Tongue (tissue), 2 donors: ENCODE measurements around the gene TDRD7. TPM values are rescaled to one million over a fixed set of nuclear protein-coding genes. Genes with fewer than 3 reads are reported as not detected.
"Not testable (repeated sequence)": the region's sequence is repeated elsewhere in the genome, so short reads cannot be mapped to it uniquely, and the experiment has no call there.

Experiments used
- DNase-seq: peaks from one replicate; pipeline ENCODE4 v3.0.0-alpha.2; 2015
- total RNA-seq: library from RNA; depleted of rRNA; stranded (reverse); fragments of >200 nt; gene quantifications from one replicate; pipeline ENCODE4 v1.2.3, GENCODE V29; 2014

Gene TDRD7
- total RNA-seq, 1 donor from 2014 or later = 10.4 TPM

- no peak for DNase-seq
Observed at GRCh38 chr9:97427885-97428284, 16.0 kb downstream of the TDRD7 start.

DNA sequence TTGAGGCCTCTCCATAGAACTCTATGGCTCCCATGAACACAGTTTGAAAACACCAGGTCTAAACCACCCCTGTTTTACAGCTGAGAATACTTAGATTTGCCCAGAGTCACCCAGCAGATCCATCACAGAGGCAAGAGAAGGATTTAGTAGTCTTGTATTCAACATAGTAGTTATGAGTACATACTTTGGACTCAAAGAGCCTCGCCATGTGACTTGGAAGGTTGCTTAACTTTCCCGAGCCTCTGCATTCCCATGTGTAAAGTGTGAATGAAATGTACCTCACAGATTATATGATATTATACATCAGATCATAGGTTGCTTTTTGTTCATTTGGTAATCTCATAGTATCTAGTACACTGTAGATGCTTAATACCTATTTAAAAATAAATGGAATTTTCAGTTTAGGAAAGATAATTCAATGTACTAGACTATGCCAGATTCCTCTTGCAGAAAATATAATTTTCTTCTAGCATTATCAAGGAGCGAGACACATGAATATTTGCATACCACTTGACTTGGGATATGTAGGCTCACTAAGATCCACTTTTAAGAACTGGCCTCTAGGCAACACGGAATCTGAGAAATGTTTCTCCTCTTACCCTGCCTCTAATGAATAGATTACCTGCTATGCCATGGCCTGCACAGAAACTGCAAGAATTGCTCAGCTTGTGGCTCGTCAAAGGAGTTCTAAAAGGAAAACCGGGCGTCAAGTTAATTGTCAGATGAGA lies 18.6 kb downstream of the TDRD7 start:
- DNase-seq = no peak

DNA sequence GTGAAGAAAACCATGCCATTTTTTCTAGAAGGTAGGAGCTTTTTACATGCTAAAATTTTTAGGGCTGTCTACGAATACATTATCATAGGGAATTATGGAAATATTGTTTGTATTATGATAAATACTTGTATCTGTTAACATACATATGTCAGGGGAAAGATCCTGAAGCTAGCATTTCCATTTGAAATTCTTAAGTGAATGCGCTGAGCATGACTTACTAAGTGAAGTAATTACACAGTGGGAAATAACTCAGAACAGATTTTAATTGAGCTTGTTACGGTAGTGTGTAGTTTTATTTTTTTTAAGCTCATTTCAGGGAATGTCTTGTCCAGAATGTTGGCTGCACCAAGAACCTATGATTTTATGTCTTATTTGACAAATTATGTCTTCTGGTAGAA lies 19.1 kb downstream of the TDRD7 start:
- DNase-seq = no peak

GRCh38 chr9:97431549-97432143 lies 19.8 kb downstream of the TDRD7 start:
- no peak for DNase-seq

GRCh38 chr9:97437051-97437600 lies 25.2 kb downstream of the TDRD7 start:
- DNase-seq = no peak

- DNase-seq = no peak
Observed at GRCh38 chr9:97438257-97438656, 26.4 kb downstream of the TDRD7 start.

- DNase-seq = no peak
Observed at GRCh38 chr9:97438666-97439065, 26.8 kb downstream of the TDRD7 start.

GRCh38 chr9:97440160-97440559 lies 28.3 kb downstream of the TDRD7 start:
- peak; percentile 18 for DNase-seq

- no peak for DNase-seq
Observed at GRCh38 chr9:97441729-97442128, 29.8 kb downstream of the TDRD7 start.

- DNase-seq = no peak
Observed at GRCh38 chr9:97445119-97445701, 33.3 kb downstream of the TDRD7 start.

DNA sequence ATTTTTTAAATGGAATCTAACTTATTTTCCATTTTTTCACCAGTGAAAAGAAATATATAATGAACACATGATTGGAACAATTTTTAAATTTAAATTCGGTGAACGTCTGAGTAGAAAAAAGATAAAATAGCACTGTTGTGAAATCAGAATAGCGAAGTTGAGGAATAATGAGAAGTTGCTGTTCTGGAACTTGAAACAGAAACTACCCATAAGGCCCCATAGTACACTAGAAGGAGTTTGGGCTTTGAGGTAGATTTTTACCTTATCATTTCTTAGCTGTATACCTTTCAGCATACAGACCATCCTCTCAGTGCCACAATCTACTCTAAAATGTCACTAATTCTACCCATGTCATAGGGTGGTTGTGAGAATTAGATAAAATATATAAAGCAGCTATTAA lies 35.1 kb downstream of the TDRD7 start:
- DNase-seq = no peak

DNA sequence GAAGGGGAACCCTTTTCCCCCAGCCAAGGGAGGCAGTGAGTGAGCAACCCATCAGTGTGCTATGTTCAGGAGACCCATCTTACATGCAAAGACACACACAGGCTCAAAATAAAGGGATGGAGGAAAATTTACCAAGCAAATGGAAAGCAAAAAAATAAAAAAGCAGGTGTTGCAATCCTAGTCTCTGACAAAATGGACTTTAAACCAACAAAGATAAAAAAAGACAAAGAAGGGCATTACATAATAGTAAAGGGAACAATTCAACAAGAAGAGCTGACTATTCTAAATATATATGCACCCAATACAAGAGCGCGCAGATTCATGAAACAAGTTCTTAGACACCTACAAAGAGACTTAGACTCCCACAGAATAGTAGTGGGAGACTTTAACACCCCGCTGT lies 41.7 kb downstream of the TDRD7 start:
- DNase-seq = not testable (repeated sequence)

DNA sequence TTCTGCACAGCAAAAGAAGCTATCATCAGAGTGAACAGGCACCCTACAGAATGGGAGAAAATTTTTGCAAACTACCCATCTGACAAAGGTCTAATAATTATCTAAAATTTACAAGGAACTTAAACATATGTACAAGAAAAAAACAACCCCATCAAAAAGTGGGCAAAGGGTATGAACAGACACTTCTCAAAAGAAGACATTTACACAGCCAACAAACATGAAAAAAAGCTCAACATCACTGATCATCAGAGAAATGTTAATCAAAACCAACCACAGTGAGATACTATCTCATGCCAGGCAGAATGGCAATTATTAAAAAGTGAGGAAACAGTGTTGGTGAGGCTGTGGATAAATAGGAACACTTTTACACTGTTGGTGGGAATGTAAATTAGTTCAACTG lies 44.9 kb downstream of the TDRD7 start:
- not testable (repeated sequence) for DNase-seq

DNA sequence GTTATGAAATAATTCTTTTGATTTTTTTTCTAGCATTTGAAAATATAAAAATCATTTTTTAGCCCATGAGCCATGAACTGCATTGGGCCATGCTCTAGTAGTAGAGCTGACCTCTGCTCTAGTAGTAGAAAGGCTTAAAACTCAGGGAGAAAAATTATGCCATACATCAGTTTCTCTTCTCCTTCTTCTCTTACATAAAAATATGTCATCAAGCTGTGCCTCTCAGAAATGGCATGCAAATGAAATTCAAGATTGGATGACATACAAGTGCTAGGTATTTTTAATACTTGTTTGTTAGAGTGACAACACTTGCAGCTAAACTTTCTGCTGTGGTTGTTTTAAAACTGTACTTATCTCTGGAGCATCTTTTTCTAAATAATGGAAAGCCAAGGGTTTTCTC lies 47.4 kb downstream of the TDRD7 start:
- DNase-seq = no peak

DNA sequence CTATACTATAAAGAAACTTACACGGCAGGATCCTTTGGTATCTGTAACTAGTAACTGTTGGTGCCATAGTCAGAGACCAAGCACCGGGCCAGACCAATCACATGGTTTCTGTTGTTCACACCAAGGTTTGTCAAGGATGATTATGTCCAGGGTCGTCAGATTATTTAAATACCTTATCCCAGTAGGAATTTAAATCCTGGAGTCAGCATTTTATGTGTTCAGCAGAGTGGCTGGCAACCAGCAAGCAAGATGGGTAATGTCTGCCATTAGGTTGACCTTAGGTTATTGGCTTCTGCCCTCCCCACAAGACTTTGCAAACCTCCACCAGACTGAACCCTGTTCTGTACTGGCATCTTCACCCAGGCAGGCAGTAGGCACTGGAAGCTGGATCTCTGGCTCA lies 50.3 kb downstream of the TDRD7 start:
- DNase-seq = no peak

DNA sequence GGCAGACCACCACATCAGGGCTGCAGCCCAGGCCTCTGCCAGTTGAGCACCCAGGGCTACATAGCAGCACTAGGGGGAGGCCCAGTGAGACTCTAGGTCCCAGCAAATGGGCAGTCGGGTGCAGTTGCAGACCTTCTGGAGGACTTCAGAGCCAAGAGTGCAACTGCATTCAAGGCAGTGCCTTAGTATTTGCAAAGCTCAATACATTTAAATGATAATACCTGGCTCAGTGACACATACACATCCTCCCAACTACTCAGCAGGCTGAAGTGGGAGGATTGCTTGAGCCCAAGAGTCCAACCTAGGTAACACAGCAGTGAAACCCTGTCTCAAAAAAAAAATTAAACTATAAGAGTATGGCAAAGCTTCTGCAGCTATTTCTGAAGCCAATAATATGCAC lies 51.0 kb downstream of the TDRD7 start:
- no peak for DNase-seq

DNA sequence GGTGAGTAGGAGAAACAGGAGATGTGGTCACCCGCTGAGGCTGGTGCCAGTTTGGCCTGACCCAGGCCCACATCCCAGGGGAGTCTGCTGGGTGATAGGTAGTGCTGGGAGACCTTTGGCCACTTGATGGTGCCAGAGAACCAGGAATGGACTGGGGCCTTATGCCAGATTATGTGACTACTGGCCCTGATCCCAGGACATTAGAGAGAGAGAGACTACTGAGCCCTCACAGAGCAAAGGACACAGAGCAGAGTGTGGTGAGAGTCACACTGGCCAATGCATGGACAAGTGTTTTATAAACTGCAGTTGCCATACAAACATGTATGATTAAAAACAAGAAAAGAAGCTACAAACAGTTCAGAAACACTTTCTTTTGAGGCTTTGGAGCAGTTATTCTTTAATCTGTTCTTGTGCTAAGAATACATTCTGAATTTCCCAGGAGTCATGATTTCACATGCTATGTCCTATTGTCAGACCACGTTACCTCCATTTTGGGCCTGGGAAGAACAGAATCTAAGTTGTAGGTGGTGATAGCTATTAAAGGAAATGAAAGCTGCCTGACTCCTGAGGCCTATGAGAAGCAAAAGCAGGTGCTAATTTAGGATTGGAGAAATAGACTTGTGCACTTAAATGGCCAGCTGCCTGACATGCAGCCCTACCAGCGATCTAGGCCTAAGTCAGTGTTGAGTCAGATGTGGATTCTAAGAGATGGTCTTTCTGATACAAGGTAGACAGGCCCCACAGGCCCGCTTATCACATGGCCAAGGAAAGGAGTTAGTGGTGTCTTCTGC lies 57.0 kb downstream of the TDRD7 start:
- DNase-seq = peak; percentile 89

GRCh38 chr9:97470076-97470475 lies 58.2 kb downstream of the TDRD7 start:
- no peak for DNase-seq

- DNase-seq = peak; percentile 62
Observed at GRCh38 chr9:97473717-97474116, 61.8 kb downstream of the TDRD7 start.

- DNase-seq = no peak
Observed at GRCh38 chr9:97474372-97474925, 62.6 kb downstream of the TDRD7 start.

- DNase-seq = no peak
Observed at GRCh38 chr9:97475059-97475458, 63.2 kb downstream of the TDRD7 start.

DNA sequence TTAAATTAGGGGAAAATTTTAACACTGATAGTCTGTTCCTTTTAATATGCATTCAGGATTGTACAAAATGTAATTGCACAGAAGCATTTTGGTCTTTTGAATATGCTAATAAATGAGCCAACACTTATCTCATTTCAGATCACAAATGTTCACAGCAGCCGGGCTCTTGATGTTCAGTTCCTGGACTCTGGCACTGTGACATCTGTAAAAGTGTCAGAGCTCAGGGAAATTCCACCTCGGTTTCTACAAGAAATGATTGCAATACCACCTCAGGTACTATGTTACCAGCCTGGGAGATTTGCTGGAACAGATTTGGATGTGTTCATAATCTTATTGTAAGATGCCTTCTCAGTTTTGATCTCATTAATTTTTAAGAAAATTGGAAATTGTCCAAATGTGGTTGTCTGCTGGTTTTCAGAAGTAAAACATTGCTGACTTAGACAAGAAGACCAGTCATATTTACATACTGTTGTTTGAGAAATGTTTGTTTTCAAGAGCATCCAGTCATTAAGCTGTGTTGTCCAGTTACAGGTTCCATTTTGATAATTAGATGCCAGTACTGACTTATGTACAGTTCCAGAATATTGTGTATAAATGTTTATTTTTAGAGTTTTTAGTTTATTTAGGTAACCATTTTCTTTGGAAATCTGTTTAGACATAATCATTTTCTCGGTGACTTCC lies 66.5 kb downstream of the TDRD7 start:
- DNase-seq = no peak
